ENCODE measurements around the gene HSPA9. TPM values are rescaled to one million over a fixed set of nuclear protein-coding genes. Genes with fewer than 3 reads are reported as not detected.

HSPA9 gene
- total RNA-seq, 3 donors from 2014 or later: 170 to 182 (median 173) TPM

DNA sequence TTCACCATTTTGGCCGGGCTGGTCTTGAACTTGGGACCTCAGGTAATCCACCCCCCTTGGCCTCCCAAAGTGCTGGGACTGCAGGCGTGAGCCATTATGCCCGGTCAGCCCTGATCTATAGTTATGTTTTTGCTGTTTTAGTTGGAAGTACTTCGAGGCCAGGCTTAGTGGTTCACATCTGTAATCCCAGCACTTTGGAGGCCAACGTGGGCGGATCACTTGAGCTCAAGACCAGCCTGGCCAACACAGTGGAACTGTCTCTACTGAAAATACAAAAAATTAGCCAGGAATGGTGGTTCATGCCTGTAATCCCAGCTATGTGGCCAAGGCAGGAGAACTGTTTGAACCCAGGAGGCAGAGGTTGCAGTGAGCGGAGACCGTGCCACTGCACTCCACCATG lies 2.0 kb downstream of the HSPA9 start:
- peaks cover 9% of the 10 kb centered on the region for H3K4me1 ChIP-seq (ENCODE audit: low read depth)
- no peak for TF ChIP-seq CTCF (IDR thresholded peaks at IDR 0.05)
- DNase-seq (no peak), ATAC-seq (no peak)
- intact Hi-C loops (cut with DNase I, micrococcal nuclease): no loop called here
- H3K36me3 ChIP-seq (ENCODE audit: low read depth): peaks cover 33% of the 10 kb centered on the region
- no peak overlapping the region for H3K4me3 ChIP-seq
- H3K9me3 ChIP-seq: no peaks in the 10 kb centered on the region

DNA sequence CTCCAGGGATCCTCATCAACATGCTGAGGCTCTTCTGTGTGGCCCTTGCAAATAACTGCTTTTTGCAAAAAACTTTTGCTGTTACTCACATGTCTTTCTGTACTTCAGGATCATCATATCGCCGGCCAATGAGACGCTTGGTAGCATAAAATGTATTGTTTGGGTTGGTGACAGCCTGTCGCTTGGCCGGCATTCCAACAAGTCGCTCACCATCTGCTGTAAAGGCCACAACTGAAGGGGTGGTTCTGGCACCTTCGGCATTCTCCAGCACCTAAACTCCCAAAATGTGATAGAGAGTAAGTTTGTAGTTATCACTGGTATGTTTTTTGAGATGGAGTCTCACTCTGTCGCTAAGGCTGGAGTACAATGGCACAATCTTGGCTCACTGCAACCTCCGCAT lies 4.3 kb downstream of the HSPA9 start:
- peaks cover 46% of the 10 kb centered on the region for H3K36me3 ChIP-seq (ENCODE audit: low read depth)
- no peak overlapping the region for H3K4me3 ChIP-seq
- H3K9me3 ChIP-seq: no peaks in the 10 kb centered on the region
- DNase-seq (no peak), ATAC-seq (no peak)
- H3K4me1 ChIP-seq (ENCODE audit: low read depth): peaks cover 9% of the 10 kb centered on the region
- no peak for TF ChIP-seq CTCF (IDR thresholded peaks at IDR 0.05)
- intact Hi-C loops (cut with DNase I, micrococcal nuclease): no loop called here

- H3K36me3 ChIP-seq (ENCODE audit: low read depth): peaks cover 40% of the 10 kb centered on the region
- H3K4me3 ChIP-seq: no peak overlapping the region
- intact Hi-C loops (cut with DNase I, micrococcal nuclease): no loop called here
- H3K4me1 ChIP-seq (ENCODE audit: low read depth): peaks cover 4% of the 10 kb centered on the region
- DNase-seq (no peak), ATAC-seq (no peak)
- no peaks in the 10 kb centered on the region for H3K9me3 ChIP-seq
- no peak for TF ChIP-seq CTCF (IDR thresholded peaks at IDR 0.05)
Measured at GRCh38 chr5:138569782-138570181, 5.4 kb downstream of the HSPA9 start.

DNA sequence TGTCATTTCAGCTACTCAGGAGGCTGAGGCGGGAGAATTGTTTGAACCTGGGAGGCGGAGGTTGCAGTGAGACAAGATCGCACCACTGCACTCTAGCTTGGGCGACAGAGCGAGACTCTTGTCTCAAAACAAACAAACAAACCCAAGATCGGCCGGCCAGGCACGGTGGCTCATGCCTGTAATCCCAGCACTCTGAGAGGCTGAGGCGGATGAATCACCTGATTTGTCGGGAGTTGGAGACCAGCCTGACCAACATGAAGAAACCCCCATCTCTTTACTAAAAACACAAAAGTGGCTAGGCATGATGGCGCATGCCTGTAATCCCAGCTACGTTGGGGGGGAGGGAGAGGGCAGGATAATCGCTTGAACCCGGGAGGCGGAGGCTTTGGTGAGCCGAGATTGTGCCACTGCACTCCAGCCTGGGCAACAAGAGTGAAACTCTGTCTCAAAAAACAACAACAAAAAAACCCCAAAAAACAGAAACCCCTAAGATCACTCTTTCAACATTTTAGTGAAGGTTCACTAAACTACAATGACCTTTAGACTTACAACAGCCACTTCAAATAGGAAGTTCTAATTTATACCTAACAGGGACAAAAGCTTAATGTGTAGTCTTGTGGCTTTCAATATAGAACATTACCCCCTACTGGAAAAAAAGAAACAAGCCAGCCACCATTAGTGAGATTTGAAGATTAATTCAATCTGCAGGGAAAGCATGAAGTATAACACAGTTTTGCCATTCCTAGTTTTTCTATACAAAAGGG lies 7.0 kb downstream of the HSPA9 start:
- DNase-seq: no peak
- ATAC-seq: no peak
- intact Hi-C loops (cut with DNase I, micrococcal nuclease): no loop called here
- Histone ChIP-seq H3K4me3 (no peak overlapping the region), H3K4me1 (ENCODE audit: low read depth) (no peaks in the 10 kb centered on the region), H3K9me3 (no peaks in the 10 kb centered on the region), H3K36me3 (ENCODE audit: low read depth) (peaks cover 40% of the 10 kb centered on the region)
- TF ChIP-seq CTCF (IDR thresholded peaks at IDR 0.05): no peak

DNA sequence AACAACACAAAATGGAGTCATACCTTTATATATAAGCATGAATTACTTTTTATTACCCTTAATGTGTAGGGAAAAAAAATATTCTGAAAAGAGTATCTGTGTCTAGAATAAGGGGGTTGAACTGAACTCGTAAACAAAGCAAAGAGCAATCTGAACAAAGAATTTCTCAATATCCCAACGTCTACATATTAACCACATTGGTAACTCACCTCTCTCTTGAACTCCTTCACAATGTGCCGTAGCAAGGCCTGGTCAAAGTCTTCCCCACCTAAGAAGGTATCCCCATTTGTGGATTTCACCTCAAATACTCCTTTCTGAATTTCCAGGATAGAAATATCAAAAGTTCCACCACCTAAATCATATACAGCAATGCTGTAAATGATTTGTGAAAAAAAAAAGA lies 8.4 kb downstream of the HSPA9 start:
- ATAC-seq (no peak), DNase-seq (no peak)
- Histone ChIP-seq H3K4me3 (no peak overlapping the region), H3K36me3 (ENCODE audit: low read depth) (peaks cover 34% of the 10 kb centered on the region), H3K9me3 (no peaks in the 10 kb centered on the region), H3K4me1 (ENCODE audit: low read depth) (no peaks in the 10 kb centered on the region)
- no peak for TF ChIP-seq CTCF (IDR thresholded peaks at IDR 0.05)
- intact Hi-C loops (cut with DNase I, micrococcal nuclease): no loop called here

Measured in mucosa of descending colon (tissue), 3 donors.